DMS153 treated with DMSO at 0.1 percent for 48 hours (cell line): Measurements from ENCODE around the gene CMIP.
"Not testable (repeated sequence)": the region's sequence is repeated elsewhere in the genome, so short reads cannot be mapped to it uniquely, and the experiment has no call there.

Source experiments
- DNase-seq: peaks from one replicate; lab custom pipeline; 2025; ENCODE audit not compliant: unreplicated experiment; lab: John Stamatoyannopoulos, UW

Gene CMIP

GRCh38 chr16:81421126-81421525 lies 23.5 kb upstream of the CMIP start:
- no peak for DNase-seq

DNA sequence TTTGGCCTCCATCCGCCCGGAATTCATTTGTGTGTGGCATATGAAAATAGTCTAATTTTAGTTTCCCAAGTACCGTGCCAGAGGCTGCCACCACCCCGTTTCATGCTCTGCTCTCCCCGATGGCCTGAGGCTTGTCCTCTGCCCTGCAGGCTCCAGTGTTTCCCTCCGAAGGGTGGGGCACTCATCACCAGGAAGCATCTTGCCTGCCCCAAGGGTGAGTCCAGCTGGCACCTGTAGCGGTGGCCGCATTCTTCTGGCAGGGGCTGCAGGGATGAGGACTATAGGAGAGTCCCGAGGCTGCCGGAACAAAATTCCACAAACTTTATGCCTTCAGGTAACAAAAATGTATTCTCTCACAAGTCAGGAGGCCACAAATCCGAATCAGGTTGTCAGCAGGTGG lies 23.1 kb upstream of the CMIP start:
- no peak for DNase-seq

GRCh38 chr16:81422153-81422552 lies 22.5 kb upstream of the CMIP start:
- not testable (repeated sequence) for DNase-seq

DNA sequence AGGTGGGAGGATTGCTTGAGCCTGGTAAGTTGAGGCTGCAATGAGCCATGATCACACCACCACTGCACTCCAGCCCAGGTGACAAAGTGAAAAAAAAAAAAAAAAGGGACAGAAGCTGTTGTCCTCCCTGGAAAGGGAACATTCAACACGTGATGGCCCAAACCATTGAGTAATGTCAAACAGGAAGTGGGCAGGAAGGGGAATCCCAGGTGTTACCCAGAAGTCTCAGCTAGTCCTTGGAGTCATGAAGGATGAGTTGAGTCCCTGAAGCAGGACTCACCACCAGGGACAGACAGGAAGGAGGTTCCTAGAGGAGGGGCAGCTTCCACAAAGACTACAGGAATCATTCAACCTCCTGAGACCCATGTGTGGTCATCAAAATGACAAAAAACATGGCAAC lies 19.8 kb upstream of the CMIP start:
- DNase-seq = no peak

- no peak for DNase-seq
These were observed 17.4 kb upstream of the CMIP start for GRCh38 chr16:81427219-81427618.

DNA sequence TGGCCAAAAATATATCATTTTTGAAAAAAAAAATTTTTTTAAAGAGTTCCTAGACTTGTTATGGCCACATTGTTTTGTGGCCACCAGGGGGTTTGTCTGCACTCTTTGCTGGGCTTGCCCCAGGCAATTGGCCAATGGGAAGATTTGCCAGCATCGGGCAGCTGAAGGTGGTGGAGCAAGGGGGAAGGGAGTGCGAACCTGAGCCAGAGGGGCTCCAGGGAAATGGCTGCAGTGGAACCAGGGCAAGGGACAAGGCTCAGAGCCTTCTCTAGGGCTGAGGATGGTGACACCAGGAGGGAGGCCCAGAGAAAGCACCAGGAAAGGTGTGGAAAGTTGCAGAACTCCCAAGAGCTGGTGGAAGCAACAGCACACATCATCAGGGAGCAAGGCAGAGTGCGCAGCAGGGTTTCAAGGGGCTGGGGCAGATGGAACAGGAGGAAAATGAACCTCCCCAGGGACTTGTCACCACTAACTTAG lies 15.5 kb upstream of the CMIP start:
- DNase-seq = no peak

- DNase-seq = no peak
These were observed 12.9 kb upstream of the CMIP start for GRCh38 chr16:81431554-81432353.

GRCh38 chr16:81432937-81433557 lies 11.6 kb upstream of the CMIP start:
- DNase-seq = no peak

- no peak for DNase-seq
These were observed 9.5 kb upstream of the CMIP start for GRCh38 chr16:81435103-81435502.

GRCh38 chr16:81435567-81435966 lies 9.0 kb upstream of the CMIP start:
- no peak for DNase-seq

GRCh38 chr16:81436386-81436785 lies 8.2 kb upstream of the CMIP start:
- no peak for DNase-seq

GRCh38 chr16:81437865-81438264 lies 6.7 kb upstream of the CMIP start:
- DNase-seq = no peak

- DNase-seq = no peak
These were observed 3.5 kb upstream of the CMIP start for GRCh38 chr16:81440888-81441761.

DNA sequence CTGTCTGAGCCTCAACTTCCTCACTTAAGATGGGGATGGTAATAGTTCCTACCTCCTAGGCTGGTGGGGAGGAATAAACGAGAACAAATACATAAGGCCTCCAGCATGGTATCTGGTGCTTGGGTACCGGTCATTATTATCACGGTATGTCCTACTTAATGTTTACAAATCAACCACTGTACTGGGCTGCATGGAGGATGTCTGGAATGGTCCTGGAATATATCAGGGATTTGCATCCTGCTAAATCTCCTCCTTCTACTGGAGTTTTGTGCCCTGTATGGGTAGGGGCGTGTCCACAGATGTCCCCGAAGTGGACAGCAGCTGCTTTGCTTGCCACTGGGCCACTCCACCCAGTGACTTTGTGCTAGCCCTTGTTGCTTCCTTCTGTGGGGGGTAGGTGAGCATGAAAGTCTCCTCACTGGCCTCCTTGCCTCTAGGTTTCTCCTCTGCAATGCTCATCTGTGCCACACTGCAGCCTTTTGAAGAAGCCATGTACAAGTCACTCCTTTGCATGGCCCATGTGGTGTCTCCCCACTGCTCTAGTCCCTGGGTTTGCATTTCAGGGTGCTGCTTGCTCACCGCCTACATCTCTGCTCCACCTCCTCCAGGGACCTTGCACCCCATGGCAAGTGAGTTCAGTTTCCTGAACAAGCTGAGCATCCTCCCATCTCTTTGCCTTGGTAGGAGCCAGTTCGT lies 2.2 kb upstream of the CMIP start:
- no peak for DNase-seq

- no peak for DNase-seq
These were observed 1.5 kb upstream of the CMIP start for GRCh38 chr16:81442916-81443687.

DNA sequence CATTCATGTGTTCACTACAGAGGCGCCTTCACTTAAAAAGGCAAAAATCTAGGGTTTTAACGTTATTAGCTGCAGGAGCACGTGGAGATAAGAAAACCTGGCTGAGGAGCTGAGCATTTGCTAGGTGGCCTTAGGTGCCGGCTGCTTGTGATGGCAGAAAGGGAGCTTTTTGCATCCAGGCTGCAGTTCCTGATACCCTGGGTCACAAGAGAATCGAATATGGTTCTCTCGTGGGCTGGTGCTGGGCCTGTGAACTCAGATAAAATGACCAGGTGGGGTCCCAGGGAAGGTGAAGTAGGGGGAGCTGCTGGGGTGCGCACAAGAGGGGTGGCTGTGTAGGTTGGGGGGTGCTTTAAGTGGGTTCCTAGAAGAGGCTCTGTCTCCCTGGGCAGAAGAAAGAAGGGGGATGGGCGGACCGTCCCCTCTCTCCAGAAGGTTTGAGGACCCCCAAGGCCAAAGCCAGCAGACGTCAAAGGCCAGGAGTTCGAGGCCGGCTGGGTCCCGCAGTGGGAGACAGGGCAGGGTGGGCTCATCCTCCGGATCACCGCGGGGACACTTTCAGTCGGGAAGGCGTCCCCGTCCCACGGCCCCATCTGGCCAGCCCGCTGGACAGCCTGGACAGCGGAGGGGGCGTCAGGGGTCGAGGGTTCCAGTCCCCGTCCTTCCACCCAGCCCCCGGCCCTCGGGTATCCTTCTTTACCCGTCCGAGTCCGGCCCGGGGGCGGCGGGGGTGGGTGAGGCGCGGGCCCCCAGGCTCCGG lies 740 bp upstream of the CMIP start:
- no peak for DNase-seq

GRCh38 chr16:81445143-81445961 lies 744 bp downstream of the CMIP start:
- DNase-seq = no peak

- peak; percentile 6 for DNase-seq
These were observed 1.6 kb downstream of the CMIP start for GRCh38 chr16:81445966-81446906.
